ENCODE data around the gene OCIAD2.
"Not testable (repeated sequence)": the region's sequence is repeated elsewhere in the genome, so short reads cannot be mapped to it uniquely, and the experiment has no call there.

OCIAD2 gene

GRCh38 chr4:48854982-48855381, 51.6 kb downstream of the OCIAD2 start:
- in situ Hi-C loops (cut with HindIII; ENCODE audit: low sequenced_read_pairs), result no loop called here

GRCh38 chr4:48854395-48854683, 52.2 kb downstream of the OCIAD2 start:
- in situ Hi-C loops (cut with HindIII; ENCODE audit: low sequenced_read_pairs), result no loop called here

GRCh38 chr4:48853604-48854394, 52.8 kb downstream of the OCIAD2 start:
- in situ Hi-C loops (cut with HindIII; ENCODE audit: low sequenced_read_pairs), result no loop called here

- in situ Hi-C loops (cut with HindIII; ENCODE audit: low sequenced_read_pairs), result no loop called here
Observed at GRCh38 chr4:48851651-48852050, 54.9 kb downstream of the OCIAD2 start.

- in situ Hi-C loops (cut with HindIII; ENCODE audit: low sequenced_read_pairs), result not testable (repeated sequence)
Observed at GRCh38 chr4:48848799-48849198, 57.8 kb downstream of the OCIAD2 start.

- in situ Hi-C loops (cut with HindIII; ENCODE audit: low sequenced_read_pairs), result no loop called here
Observed at GRCh38 chr4:48844843-48845242, 61.7 kb downstream of the OCIAD2 start.

GRCh38 chr4:48841045-48841827, 65.3 kb downstream of the OCIAD2 start:
- in situ Hi-C loops (cut with HindIII; ENCODE audit: low sequenced_read_pairs), result no loop called here

GRCh38 chr4:48836658-48837057, 69.9 kb downstream of the OCIAD2 start:
- in situ Hi-C loops (cut with HindIII; ENCODE audit: low sequenced_read_pairs), result no loop called here
